RPMI8226 (cell line): Measurements from ENCODE around the gene SMAD4.

Experiments
- DNase-seq: peaks from one replicate; pipeline ENCODE4 v3.0.0-alpha.2; 2015

Gene SMAD4

DNA sequence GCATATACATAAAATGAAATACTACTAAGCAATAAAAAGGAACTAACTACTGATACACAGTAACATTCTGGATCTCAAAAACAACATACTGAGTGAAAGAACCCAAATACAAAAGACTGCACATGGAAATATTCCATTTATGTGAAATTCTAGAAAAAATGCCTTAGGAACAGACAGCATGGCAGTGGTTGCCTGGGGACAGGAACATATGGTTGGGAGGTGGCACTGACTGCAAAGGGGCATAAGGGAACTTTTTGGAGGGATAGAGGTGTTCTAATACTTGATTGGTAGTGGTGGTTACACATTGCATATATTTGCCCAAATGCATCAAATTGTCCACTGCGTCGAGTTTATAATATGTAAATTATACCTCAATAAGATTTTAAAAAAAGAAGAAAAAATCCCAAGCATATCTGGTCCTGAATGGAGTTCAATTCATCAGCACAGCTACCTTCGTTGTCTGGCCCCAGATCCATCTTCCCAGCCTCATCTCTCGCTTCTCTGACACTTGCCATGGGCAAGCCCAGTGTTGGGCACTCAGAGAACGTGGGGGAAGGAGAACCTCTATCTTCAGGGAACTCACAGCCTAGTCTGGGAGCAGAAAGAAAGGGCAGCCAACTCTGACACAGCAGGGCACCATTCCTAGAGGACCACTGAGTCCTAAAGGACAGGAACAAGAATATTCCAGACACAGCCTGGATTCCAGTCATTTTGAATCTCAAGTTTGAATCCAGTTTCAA is 8.6 kb upstream of the SMAD4 start:
- no peak for DNase-seq

- no peak for DNase-seq
These were observed 4.5 kb upstream of the SMAD4 start for GRCh38 chr18:51025512-51025911.

- DNase-seq: peak; percentile 54
These were observed 1.7 kb upstream of the SMAD4 start for GRCh38 chr18:51028201-51028805.

DNA sequence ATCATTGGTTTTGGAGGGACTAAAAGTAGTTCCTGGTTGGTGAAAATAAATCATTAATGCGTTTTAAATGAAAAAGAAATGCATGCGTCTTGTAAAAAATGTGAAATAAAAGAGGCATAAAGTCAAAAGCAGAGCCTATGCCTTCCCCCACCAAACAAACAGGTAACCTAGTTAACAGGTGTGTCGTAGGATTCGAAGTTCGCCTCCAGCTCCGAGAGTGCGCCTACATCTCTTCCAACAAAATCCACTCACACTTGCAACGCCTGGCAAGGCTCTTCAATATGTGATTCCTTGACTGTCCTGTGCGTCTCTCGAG is 677 bp upstream of the SMAD4 start:
- no peak for DNase-seq

DNA sequence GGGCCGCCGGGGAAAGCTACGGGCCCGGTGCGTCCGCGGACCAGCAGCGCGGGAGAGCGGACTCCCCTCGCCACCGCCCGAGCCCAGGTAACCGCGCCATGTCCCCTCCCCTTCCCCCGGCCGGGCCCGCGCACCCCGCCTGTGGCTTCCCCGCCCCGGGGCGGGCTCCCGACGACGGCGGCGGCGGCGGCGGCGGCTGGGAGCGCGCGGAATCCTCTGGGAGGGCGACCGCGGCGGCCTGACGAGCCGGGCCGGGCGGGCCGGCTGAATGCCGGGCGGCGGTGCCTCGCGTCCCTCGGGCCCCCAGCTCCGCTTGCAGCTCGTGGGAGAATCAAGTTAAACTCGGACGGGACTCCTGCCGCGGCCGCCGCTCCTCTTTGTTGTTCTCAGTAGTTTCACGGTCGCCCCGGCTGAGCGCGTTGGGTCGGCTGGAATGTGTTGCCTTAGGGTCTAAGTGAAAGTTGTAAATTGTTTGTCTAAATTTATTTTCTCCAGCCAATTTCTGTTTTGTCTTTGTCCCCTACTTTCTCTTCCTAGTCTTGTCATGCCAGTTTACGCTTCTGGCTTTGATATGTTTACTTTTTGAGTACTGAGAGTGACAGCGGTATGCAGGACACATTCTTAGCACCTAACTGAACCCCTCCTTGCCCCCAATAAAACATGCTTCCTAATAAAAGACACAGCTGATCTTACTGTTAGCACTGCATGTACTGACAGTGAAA is 685 bp downstream of the SMAD4 start:
- DNase-seq: peak; percentile 80

DNA sequence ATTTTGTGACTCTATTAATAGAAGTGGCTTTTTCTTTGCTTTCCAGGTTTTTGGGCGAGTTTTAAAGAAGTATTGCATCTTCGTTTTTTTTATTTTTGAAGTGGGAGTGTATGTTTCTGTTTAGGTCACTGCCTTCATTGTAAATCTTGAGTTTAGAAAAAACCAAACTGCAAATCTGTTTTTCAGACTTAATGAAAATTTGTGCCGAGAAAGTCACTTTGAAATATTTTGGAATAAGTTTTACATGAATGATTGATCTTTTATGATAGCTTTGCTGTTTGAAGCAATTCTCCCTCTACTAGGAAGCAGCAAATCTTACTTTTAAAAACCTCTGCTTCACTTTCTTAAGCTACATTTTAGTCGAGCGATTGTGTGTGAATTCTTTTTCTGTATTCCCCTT is 2.2 kb downstream of the SMAD4 start:
- no peak for DNase-seq

DNA sequence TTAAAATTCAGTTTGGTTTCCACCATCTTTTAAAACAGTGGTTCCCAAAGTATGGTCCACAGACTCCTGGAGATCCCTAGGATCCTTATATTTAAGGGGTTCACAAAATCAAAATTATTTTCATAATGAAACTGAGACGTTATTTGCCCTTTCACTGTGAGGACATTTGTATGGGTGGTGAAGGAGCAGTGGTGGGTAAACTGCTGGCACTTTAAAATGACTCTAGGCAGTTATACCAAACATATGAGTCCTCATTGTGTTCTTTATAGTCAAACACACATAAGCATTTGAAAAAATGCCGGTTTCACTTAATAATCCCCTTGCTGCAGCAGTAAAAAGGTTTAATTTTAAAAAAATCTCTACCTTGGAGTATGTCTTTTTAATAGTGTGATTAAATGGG is 7.2 kb downstream of the SMAD4 start:
- DNase-seq: no peak

DNA sequence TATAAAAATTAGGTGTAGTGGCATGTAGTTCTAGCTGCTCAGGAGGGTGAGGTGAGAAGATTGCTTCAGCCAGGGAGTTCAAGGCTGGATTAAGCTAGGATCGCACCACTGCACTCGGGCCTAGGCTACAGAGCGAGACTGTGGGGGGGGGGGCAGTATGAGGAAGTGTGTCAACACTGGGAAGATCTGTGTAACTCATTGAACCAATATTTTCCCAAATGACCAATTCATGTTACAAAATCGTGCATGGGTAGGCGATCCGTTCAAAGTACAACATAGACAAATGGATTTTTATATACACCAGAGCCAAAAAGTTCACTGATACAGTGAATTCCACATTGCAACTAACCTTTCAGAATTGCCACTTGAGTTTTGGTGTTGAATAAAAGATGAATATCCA is 8.1 kb downstream of the SMAD4 start:
- DNase-seq: no peak

GRCh38 chr18:51039138-51040112 is 9.4 kb downstream of the SMAD4 start:
- DNase-seq: peak; percentile 9

- DNase-seq: no peak
These were observed 11.8 kb downstream of the SMAD4 start for GRCh38 chr18:51041677-51042352.

DNA sequence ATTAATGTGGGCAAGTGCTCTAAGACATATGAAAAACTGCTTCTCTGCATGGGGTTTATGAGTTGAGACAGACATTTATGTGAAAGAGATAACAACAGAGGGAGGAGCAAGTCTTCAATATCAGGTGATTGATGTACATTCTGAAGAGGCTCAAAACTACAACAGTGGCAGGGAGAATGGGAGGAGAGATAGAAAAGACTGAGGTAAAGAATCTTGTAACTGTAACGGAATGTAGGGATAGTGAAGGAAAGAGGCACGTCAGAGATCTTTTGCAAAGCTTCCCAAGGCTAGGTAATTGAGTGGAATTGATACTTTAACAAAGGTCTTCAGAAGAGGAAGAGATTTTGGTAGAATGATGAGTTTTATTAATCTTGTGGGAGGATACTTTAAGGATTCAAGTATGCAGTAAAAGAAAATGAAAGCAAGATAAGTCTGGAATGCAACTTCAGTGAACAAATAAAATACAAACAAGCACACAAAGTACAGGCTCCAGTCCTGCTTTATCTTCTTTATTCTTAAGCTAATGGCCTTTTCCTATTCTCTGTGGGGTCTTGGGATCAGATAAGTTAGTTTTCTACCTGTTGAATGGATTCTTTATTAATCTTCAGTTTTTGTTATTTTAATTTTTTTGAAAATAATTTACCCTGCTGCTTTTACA is 15.0 kb downstream of the SMAD4 start:
- no peak for DNase-seq

DNA sequence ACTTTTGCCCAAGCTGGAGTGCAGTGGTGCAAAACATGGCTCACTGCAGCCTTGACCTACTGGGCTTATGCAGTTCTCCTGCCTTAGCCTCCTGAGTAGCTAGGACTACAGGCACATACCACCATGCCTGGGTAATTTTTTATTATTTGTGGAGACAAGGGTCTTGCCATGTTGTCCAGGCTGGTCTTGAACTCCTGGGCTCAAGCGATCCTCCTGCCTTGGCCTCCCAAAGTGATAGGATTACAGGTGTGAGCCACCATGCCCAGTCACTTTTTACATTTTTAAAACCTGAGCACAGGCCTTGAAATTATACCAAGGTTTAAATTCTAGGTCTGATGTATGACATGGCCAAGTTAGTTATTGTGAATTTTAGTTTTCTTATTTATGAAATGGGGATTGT is 18.2 kb downstream of the SMAD4 start:
- no peak for DNase-seq

DNA sequence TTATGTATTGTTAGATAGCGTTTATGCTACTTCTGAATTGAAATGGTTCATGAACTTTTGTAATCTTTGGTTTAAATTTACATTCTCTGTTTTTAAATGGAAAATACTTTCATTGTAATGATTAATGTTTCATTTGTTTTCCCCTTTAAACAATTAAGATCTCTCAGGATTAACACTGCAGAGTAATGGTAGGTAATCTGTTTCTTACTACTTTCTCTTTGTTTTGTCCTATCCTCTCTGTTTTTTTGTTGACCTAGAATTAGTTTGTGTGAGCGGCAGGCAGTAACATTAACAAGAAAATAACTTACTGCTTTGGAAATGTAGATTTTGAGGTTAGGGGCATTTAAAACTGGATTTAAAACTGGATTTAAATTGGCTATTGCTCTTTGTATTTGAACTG is 19.1 kb downstream of the SMAD4 start:
- no peak for DNase-seq

DNA sequence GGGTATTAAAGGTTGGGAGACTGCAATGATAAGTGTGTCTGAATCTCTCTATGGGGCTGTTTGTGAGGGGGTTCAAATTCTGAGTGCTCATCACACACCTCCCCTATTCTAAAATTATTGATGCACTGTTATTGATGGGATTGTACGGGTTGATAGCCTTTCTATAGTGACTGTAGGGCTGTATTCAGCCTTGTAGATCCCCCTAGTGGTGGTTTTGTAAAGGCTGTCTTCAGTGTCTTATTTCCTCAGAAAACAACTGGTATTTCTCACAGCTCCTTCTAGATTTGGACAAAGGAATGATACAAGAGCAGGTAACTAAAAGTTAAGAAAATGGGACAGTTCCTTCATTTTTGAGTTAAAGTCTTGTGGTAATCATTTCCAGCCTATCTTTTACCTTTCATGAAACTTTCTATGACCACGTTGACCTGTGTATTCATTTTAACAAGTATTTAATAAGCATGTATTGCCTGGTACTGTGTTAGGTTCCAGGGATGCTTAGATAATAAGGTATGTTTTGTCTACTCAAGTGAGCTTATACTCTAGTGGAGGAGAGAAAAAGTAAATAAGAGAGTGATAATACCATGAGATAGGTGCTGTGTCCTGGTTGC is 21.2 kb downstream of the SMAD4 start:
- DNase-seq: peak; percentile 74

GRCh38 chr18:51053814-51054213 is 23.8 kb downstream of the SMAD4 start:
- peak; percentile 60 for DNase-seq

DNA sequence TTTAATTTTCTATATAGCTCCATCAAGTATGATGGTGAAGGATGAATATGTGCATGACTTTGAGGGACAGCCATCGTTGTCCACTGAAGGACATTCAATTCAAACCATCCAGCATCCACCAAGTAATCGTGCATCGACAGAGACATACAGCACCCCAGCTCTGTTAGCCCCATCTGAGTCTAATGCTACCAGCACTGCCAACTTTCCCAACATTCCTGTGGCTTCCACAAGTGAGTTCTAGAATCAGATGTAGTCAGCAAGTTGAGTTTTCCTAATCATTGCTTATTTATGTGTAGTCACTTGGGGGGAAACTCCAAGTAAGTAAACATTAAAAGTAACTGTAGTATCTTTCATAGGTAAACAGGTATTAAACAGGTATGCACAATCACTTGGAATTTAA is 24.8 kb downstream of the SMAD4 start:
- DNase-seq: no peak

DNA sequence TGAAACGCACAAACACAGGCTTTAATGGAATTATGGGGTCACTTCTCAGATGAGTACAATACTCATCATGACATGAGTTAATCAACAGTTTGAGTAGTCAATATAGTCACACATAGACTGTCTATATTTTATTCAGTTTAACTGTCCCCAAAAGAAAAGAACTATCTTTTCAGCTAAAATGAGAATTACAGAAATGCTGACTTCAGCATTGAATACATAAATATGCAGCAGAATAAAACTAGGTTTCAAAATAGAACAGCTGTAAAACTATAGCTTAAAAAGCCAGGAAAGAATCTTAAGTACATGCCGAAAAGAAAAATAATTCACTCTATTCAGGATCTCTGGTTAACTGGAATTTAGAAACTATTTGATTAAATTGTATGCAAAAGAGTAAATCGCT is 30.0 kb downstream of the SMAD4 start:
- no peak for DNase-seq

- DNase-seq: no peak
These were observed 34.2 kb downstream of the SMAD4 start for GRCh38 chr18:51064256-51064655.

- DNase-seq: no peak
These were observed 36.3 kb downstream of the SMAD4 start for GRCh38 chr18:51066273-51066672.

DNA sequence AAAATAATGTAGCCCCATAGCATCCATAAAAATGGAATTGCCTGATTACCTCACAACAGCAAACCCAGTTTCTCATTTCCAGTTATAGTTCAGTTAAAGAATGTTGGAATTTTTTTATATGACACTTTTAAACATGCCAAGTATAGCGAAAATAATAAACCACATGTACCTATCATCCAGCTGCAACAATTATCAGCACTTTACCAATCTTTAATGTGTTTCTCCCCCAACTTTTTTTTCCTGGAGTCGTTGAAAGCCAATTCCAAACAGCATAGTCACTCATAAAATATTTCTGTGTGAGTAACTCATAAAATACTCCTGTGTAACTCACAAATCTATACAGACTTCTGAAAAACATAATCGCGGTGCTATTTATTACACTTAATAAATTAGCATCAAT is 38.1 kb downstream of the SMAD4 start:
- no peak for DNase-seq

DNA sequence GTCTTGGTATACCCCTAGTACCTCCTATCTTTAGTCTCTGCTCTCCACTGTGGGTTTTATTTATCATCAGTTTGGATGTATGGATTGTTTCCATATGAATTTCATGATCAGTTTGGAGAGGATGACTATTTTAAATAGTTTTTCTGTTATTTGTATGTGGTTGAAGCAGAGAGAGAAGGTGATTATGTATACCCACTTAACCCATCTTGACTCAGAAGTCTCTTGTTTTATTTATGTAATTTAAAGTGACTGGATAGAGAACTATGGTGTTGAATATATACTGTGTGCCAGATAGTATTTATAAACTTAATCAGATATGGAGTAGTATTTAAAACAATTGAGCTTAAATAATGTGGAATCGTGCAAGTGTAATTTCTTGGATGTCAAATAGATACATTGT is 39.9 kb downstream of the SMAD4 start:
- no peak for DNase-seq

- DNase-seq: no peak
These were observed 40.5 kb downstream of the SMAD4 start for GRCh38 chr18:51070545-51070944.
